Naive B cell (primary cell): Measurements from ENCODE around the gene JADE2. TPM values are rescaled to one million over a fixed set of nuclear protein-coding genes. Genes with fewer than 3 reads are reported as not detected.
"Not testable (repeated sequence)": the region's sequence is repeated elsewhere in the genome, so short reads cannot be mapped to it uniquely, and the experiment has no call there.

Experiments used
- ATAC-seq, 2 donors: fragments of 150-1000 bp; cut with Tn5 transposase; 2 replicates each; pipeline ENCODE4 v1.10.0; 2021; ENCODE audit warnings: low read depth in 2 of 2, mild to moderate bottlenecking in 2 of 2, moderate library complexity in 2 of 2
- DNase-seq: peaks from one replicate; pipeline ENCODE4 v3.0.0; 2022
- H3K27ac Mint-ChIP-seq, 6 donors: one replicate each; pipeline ENCODE4 v1.8.0; 2020 to 2022; ENCODE audit warnings: mild to moderate bottlenecking in 6 of 6, mixed read lengths in 6 of 6, moderate library complexity in 5 of 6, inconsistent platforms in 2 of 6
- H3K27me3 Mint-ChIP-seq, 3 donors: one replicate each; pipeline ENCODE4 v1.8.0; 2021 to 2022; ENCODE audit warnings: mixed read lengths in 3 of 3, mild to moderate bottlenecking in 1 of 3
- H3K36me3 Mint-ChIP-seq, 2 donors: one replicate each; pipeline ENCODE4 v1.8.0; 2020 to 2022; ENCODE audit warnings: mixed read lengths in 2 of 2, inconsistent platforms in 1 of 2, mild to moderate bottlenecking in 1 of 2
- H3K4me1 Mint-ChIP-seq, 3 donors: one replicate each; pipeline ENCODE4 v1.8.0; 2020 to 2022; ENCODE audit warnings: mixed read lengths in 3 of 3, inconsistent platforms in 1 of 3, mild to moderate bottlenecking in 1 of 3, moderate library complexity in 1 of 3
- H3K4me3 Mint-ChIP-seq, 8 donors: one replicate each; pipeline ENCODE4 v1.8.0; 2020 to 2022; ENCODE audit warnings: mild to moderate bottlenecking in 8 of 8, mixed read lengths in 8 of 8, moderate library complexity in 8 of 8, inconsistent platforms in 2 of 8
- H3K9me3 Mint-ChIP-seq, 7 donors: one replicate each; pipeline ENCODE4 v1.8.0; 2020 to 2022; ENCODE audit warnings: mixed read lengths in 7 of 7, mild to moderate bottlenecking in 5 of 7, inconsistent platforms in 2 of 7, moderate library complexity in 1 of 7
- polyA plus RNA-seq, 6 donors: library from polyadenylated mRNA; unstranded; fragments of 300-500 nt; fragmentation: Illumina TruSeq; gene quantifications; one replicate each; pipeline ENCODE4 v1.2.3, GENCODE V29; 2021; ENCODE audit warnings: low read depth in 6 of 6

The JADE2 gene
- polyA plus RNA-seq, 6 donors from 2014 or later, result 7.1 to 47.1 (median 27.1) TPM

- Mint-ChIP-seq H3K27ac (no peak overlapping the region), H3K4me3 (no peak overlapping the region), H3K27me3 (no peaks in the 10 kb centered on the region), H3K36me3 (no peaks in the 10 kb centered on the region), H3K4me1 (peaks cover 0 to 2% (median 0%) of the 10 kb centered on the region in 3 donors), H3K9me3 (no peaks in the 10 kb centered on the region)
- DNase-seq (no peak), ATAC-seq (no peak)
Observed at GRCh38 chr5:134515801-134516200, 9.7 kb upstream of the JADE2 start.

- H3K9me3 Mint-ChIP-seq, H3K27me3 Mint-ChIP-seq, DNase-seq, H3K4me3 Mint-ChIP-seq, ATAC-seq, H3K4me1 Mint-ChIP-seq, H3K36me3 Mint-ChIP-seq, H3K27ac Mint-ChIP-seq: not testable (repeated sequence)
Observed at GRCh38 chr5:134516984-134517383, 8.5 kb upstream of the JADE2 start.

GRCh38 chr5:134517553-134517952 lies 7.9 kb upstream of the JADE2 start:
- DNase-seq (no peak), ATAC-seq (no peak)
- H3K4me1 Mint-ChIP-seq, result peaks cover 4 to 7% (median 6%) of the 10 kb centered on the region in 3 donors
- H3K9me3 Mint-ChIP-seq, result no peaks in the 10 kb centered on the region
- no peaks in the 10 kb centered on the region for H3K27me3 Mint-ChIP-seq
- H3K36me3 Mint-ChIP-seq, result no peaks in the 10 kb centered on the region
- peak overlapping the region in 2 of 6 donors; percentile 32 to 40 for H3K27ac Mint-ChIP-seq
- no peak overlapping the region for H3K4me3 Mint-ChIP-seq

- Mint-ChIP-seq H3K36me3 (no peaks in the 10 kb centered on the region), H3K27me3 (no peaks in the 10 kb centered on the region), H3K27ac (no peak overlapping the region), H3K4me3 (no peak overlapping the region), H3K4me1 (peaks cover 13 to 20% (median 18%) of the 10 kb centered on the region in 3 donors), H3K9me3 (no peaks in the 10 kb centered on the region)
- ATAC-seq, result no peak
- no peak for DNase-seq
Observed at GRCh38 chr5:134519989-134520388, 5.5 kb upstream of the JADE2 start.

- no peak for DNase-seq
- Mint-ChIP-seq H3K4me1 (peaks cover 13 to 20% (median 18%) of the 10 kb centered on the region in 3 donors), H3K27me3 (no peaks in the 10 kb centered on the region), H3K9me3 (no peaks in the 10 kb centered on the region), H3K27ac (peak overlapping the region in 1 of 6 donors; percentile 48), H3K4me3 (peak overlapping the region in 1 of 8 donors; percentile 100), H3K36me3 (peaks cover 0 to 8% of the 10 kb centered on the region in 2 donors)
- ATAC-seq, result no peak
Observed at GRCh38 chr5:134521841-134522240, 3.6 kb upstream of the JADE2 start.

- Mint-ChIP-seq H3K9me3 (no peaks in the 10 kb centered on the region), H3K27me3 (no peaks in the 10 kb centered on the region), H3K4me3 (peak overlapping the region; percentile 96 to 100 (median 98)), H3K4me1 (peaks cover 20 to 35% (median 32%) of the 10 kb centered on the region in 3 donors), H3K36me3 (peaks cover 0 to 8% of the 10 kb centered on the region in 2 donors), H3K27ac (peak overlapping the region; percentile 98 to 100 (median 99))
- ATAC-seq (no peak), DNase-seq (no peak)
Observed at GRCh38 chr5:134523543-134524271, 1.8 kb upstream of the JADE2 start.

GRCh38 chr5:134524272-134524825 lies 1.1 kb upstream of the JADE2 start:
- peak overlapping the region; percentile 96 to 100 (median 98) for H3K4me3 Mint-ChIP-seq
- no peaks in the 10 kb centered on the region for H3K9me3 Mint-ChIP-seq
- H3K27ac Mint-ChIP-seq, result peak overlapping the region; percentile 98 to 100 (median 99)
- ATAC-seq (peak; percentile 18 to 19), DNase-seq (peak; percentile 62)
- H3K27me3 Mint-ChIP-seq, result no peaks in the 10 kb centered on the region
- peaks cover 20 to 42% (median 38%) of the 10 kb centered on the region in 3 donors for H3K4me1 Mint-ChIP-seq
- peaks cover 0 to 8% of the 10 kb centered on the region in 2 donors for H3K36me3 Mint-ChIP-seq

- DNase-seq (peak; percentile 27), ATAC-seq (no peak)
- peak overlapping the region; percentile 96 to 100 (median 98) for H3K4me3 Mint-ChIP-seq
- peaks cover 0 to 8% of the 10 kb centered on the region in 2 donors for H3K36me3 Mint-ChIP-seq
- H3K27me3 Mint-ChIP-seq, result no peaks in the 10 kb centered on the region
- peak overlapping the region; percentile 92 to 100 (median 98) for H3K27ac Mint-ChIP-seq
- peaks cover 25 to 57% (median 51%) of the 10 kb centered on the region in 3 donors for H3K4me1 Mint-ChIP-seq
- H3K9me3 Mint-ChIP-seq, result no peaks in the 10 kb centered on the region
Observed at GRCh38 chr5:134525683-134526482, 413 bp downstream of the JADE2 start.

GRCh38 chr5:134526483-134527155 lies 1.1 kb downstream of the JADE2 start:
- Mint-ChIP-seq H3K9me3 (no peaks in the 10 kb centered on the region), H3K4me3 (peak overlapping the region; percentile 92 to 100 (median 98)), H3K27me3 (no peaks in the 10 kb centered on the region), H3K27ac (peak overlapping the region in 5 of 6 donors; percentile 63 to 98 (median 92)), H3K4me1 (peaks cover 29 to 62% (median 59%) of the 10 kb centered on the region in 3 donors), H3K36me3 (peaks cover 0 to 8% of the 10 kb centered on the region in 2 donors)
- peak; percentile 63 for DNase-seq
- no peak for ATAC-seq

- DNase-seq (peak; percentile 62), ATAC-seq (peak; percentile 11 to 19)
- Mint-ChIP-seq H3K27me3 (no peaks in the 10 kb centered on the region), H3K4me1 (peaks cover 31 to 62% (median 62%) of the 10 kb centered on the region in 3 donors), H3K36me3 (peaks cover 0 to 8% of the 10 kb centered on the region in 2 donors), H3K27ac (peak overlapping the region in 5 of 6 donors; percentile 89 to 98 (median 92)), H3K4me3 (peak overlapping the region; percentile 92 to 100 (median 98)), H3K9me3 (no peaks in the 10 kb centered on the region)
Observed at GRCh38 chr5:134527156-134527960, 1.9 kb downstream of the JADE2 start.

- no peaks in the 10 kb centered on the region for H3K27me3 Mint-ChIP-seq
- ATAC-seq (no peak), DNase-seq (no peak)
- H3K9me3 Mint-ChIP-seq, result no peaks in the 10 kb centered on the region
- H3K4me3 Mint-ChIP-seq, result peak overlapping the region; percentile 92 to 100 (median 98)
- H3K4me1 Mint-ChIP-seq, result peaks cover 31 to 67% (median 67%) of the 10 kb centered on the region in 3 donors
- peak overlapping the region in 4 of 6 donors; percentile 44 to 98 (median 88) for H3K27ac Mint-ChIP-seq
- H3K36me3 Mint-ChIP-seq, result peaks cover 0 to 8% of the 10 kb centered on the region in 2 donors
Observed at GRCh38 chr5:134527961-134528424, 2.5 kb downstream of the JADE2 start.

- H3K9me3 Mint-ChIP-seq, result no peaks in the 10 kb centered on the region
- no peak for DNase-seq
- no peak for ATAC-seq
- H3K4me3 Mint-ChIP-seq, result peak overlapping the region; percentile 92 to 100 (median 98)
- peak overlapping the region in 3 of 6 donors; percentile 14 to 98 (median 44) for H3K27ac Mint-ChIP-seq
- no peaks in the 10 kb centered on the region for H3K27me3 Mint-ChIP-seq
- H3K36me3 Mint-ChIP-seq, result peaks cover 0 to 8% of the 10 kb centered on the region in 2 donors
- H3K4me1 Mint-ChIP-seq, result peaks cover 30 to 67% (median 66%) of the 10 kb centered on the region in 3 donors
Observed at GRCh38 chr5:134528556-134528955, 3.1 kb downstream of the JADE2 start.
